Fibroblast of the aortic adventitia (primary cell): ENCODE results near the gene CKAP5. TPM values are rescaled to one million over a fixed set of nuclear protein-coding genes. Genes with fewer than 3 reads are reported as not detected.
A peak's percentile ranks its signal among the peaks of the same experiment; 100 is the strongest.

Experiments used
- DNase-seq: peaks from one replicate; pipeline ENCODE4 v3.0.0-alpha.2; 2010; ENCODE audit warnings: low read depth
- H3K4me3 ChIP-seq: 2 replicates; pipeline ENCODE4 v1.5.1; 2011; ENCODE audit warnings: low read depth, mild to moderate bottlenecking, control low read depth, low read length, moderate library complexity
- total RNA-seq: library from RNA; depleted of rRNA; stranded (reverse); fragments of >200 nt; gene quantifications from 2 replicates; pipeline ENCODE4 v1.2.3, GENCODE V29; 2012; ENCODE audit warnings: low replicate concordance
- TF ChIP-seq, protein P1 (sequence below): IDR thresholded peaks from 2 replicates; pipeline ENCODE4 v1.5.1; 2011; ENCODE audit warnings: mild to moderate bottlenecking, low read length, control low read depth, inconsistent platforms; ENCODE audit not compliant: insufficient read depth

Gene CKAP5
- total RNA-seq, 1 donor = 83.3 TPM

DNA sequence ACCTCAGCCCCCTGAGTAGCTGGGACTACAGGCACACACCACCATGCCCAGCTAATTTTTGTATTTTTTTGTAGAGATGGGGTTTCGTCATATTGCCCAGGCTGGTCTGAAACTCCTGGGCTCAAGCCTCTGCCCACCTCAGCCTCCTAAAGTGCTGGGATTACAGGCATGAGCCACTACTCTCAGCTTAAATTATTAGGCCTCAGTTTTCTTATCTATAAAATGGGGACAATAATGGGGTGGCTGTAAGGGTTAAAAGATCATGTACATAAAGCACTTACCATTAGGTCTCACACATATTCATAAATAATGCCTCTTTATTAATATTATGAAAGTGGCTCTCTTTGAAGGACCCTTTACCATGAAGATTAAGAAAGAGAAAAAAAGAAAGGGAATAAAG lies 31.5 kb upstream of the CKAP5 start:
- TF ChIP-seq, protein P1, sequence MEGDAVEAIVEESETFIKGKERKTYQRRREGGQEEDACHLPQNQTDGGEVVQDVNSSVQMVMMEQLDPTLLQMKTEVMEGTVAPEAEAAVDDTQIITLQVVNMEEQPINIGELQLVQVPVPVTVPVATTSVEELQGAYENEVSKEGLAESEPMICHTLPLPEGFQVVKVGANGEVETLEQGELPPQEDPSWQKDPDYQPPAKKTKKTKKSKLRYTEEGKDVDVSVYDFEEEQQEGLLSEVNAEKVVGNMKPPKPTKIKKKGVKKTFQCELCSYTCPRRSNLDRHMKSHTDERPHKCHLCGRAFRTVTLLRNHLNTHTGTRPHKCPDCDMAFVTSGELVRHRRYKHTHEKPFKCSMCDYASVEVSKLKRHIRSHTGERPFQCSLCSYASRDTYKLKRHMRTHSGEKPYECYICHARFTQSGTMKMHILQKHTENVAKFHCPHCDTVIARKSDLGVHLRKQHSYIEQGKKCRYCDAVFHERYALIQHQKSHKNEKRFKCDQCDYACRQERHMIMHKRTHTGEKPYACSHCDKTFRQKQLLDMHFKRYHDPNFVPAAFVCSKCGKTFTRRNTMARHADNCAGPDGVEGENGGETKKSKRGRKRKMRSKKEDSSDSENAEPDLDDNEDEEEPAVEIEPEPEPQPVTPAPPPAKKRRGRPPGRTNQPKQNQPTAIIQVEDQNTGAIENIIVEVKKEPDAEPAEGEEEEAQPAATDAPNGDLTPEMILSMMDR = no peak
- no peak overlapping the region for H3K4me3 ChIP-seq
- DNase-seq = no peak

DNA sequence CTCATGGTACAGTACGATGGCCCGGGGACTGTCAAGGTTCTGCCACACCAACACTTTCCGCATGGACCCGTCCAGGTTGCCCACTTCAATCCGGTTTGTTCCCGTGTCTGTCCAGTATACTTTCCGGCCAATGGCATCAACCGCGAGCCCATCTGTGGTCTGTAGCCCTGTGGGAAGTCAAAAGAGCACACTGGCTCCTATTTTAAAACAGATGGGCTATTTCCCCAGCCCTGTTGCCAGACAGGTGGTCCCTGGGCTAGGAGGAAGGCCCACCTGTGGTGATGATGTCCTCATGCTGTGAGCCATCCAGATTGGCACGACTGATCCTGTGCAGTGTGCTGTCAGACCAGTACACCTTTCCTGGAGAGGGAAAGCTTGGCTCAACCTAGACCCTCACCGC lies 30.4 kb upstream of the CKAP5 start:
- DNase-seq = no peak
- TF ChIP-seq, protein P1 = no peak
- no peak overlapping the region for H3K4me3 ChIP-seq

- H3K4me3 ChIP-seq = no peak overlapping the region
- TF ChIP-seq, protein P1 = no peak
- no peak for DNase-seq
These were observed 28.5 kb upstream of the CKAP5 start for GRCh38 chr11:46874586-46874985.

DNA sequence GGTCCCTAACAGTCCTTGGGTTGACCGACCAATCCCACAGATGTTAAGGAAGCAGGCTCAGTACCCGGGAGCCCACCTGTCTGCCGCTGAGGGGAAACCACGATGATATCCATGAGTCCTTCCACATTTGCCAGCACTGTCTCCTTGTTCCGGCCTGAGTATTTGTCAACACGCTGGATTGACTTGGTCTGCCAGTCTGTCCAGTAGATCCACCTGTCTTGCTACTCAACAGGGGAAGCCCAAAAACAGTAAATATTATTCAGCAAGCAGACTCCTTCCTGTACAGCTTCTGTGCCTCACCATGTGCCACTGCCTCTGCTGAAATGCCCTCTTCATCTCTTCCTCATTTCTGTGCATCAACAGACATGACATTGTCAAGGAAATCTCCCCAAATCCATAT lies 22.8 kb upstream of the CKAP5 start:
- H3K4me3 ChIP-seq = no peak overlapping the region
- no peak for DNase-seq
- TF ChIP-seq, protein P1 = no peak

DNA sequence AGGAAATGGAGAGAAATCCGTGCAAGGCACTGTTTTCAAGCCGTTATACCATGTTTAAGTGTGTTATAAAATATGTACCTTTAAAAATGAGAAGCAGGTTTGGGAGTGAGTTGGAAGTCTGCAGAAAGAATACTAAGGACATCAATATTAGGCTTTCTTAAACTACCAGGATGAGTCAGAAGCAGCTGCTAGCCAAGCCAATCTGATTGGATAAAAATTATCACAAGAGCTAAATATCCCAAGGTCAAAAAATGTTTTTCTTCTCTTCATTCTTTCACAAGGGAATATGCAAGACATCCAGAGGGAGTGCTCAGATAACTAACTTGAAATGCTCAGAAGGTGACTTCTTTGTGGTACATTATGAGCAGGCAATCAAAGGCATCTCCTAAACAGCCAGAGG lies 19.3 kb upstream of the CKAP5 start:
- peak; percentile 87 for DNase-seq
- TF ChIP-seq, protein P1 = no peak
- H3K4me3 ChIP-seq = no peak overlapping the region

GRCh38 chr11:46860218-46860617 lies 14.1 kb upstream of the CKAP5 start:
- TF ChIP-seq, protein P1 = no peak
- no peak for DNase-seq
- H3K4me3 ChIP-seq = no peak overlapping the region

GRCh38 chr11:46858920-46859546 lies 13.0 kb upstream of the CKAP5 start:
- TF ChIP-seq, protein P1 = no peak

More at GRCh38 chr11:46858920-46859546, 13.0 kb upstream of the CKAP5 start:
- no peak overlapping the region for H3K4me3 ChIP-seq
- no peak for DNase-seq
